HG02759 (cell line): ENCODE data around the gene PJVK.
"Not testable (repeated sequence)": the region's sequence is repeated elsewhere in the genome, so short reads cannot be mapped to it uniquely, and the experiment has no call there.

ENCODE experiments used
- ATAC-seq: cut with Tn5 transposase; IDR thresholded peaks from one replicate; pipeline ENCODE4 v1.9.1; 2021; ENCODE audit warnings: mild to moderate bottlenecking, moderate library complexity; ENCODE audit not compliant: unreplicated experiment

The PJVK gene

GRCh38 chr2:178450774-178451525 is at the start of gene PJVK, which contains the start of gene PRKRA:
Gene PJVK (plus strand): TSS chr2:178451378. CDS start chr2:178453410, 2,032 bp downstream.
Gene PRKRA (minus strand): TSS chr2:178451175. CDS start chr2:178451030, 145 bp downstream.
- ATAC-seq = peak; percentile 84

- ATAC-seq = no peak
Measured at GRCh38 chr2:178401994-178402437, 49.2 kb upstream of the PJVK start.

DNA sequence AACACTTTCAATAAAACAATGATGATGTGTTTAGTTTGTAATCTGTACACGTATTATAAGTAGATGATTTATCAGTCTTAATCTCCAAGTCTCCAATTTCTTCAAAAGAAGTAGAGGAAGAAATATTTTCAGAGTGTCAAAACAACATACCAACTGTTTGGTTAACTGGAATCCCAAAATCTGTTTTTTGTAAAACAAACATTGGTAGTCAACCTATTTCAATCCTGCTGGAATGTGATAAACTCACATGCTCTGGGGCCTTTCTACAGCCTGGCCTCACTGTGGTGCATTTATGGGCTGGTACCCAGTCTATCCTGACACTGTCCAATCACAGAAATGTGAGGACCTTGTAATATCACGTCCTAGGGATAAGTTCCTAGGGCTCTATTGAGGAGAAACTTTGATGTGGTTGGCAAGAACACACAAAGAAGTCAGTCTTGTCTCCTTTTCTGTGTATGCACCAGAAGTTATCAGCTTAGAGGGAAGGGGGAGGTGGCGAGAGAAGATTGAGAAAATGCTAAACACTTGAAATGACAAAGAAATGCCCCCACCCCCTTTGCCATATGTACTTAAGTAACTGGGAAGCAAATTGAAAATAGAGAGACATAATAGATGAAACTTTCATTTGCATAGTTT is 47.4 kb upstream of the PJVK start:
- ATAC-seq = peak; percentile 43

- peak; percentile 99 for ATAC-seq
Measured at GRCh38 chr2:178404368-178404767, 46.8 kb upstream of the PJVK start.

DNA sequence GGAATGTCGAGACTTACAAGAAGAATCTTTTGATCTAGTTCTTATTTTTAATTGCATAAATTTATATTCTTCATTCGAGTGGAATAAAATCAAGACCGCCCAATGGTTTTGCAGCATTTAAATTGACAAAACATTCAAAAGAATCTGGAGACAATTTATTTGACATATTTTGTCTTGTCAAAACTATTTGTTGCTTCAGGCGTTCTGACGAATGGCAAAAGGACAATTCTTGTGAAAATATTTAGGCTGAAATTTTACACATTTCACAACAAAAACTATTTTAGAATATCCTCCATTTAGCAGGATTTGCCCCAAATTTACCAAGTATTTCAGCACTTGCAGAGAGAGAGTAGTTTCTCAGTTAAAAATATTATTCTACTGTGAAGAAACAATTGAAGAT is 41.9 kb upstream of the PJVK start:
- no peak for ATAC-seq

- ATAC-seq = no peak
Measured at GRCh38 chr2:178412047-178412446, 39.1 kb upstream of the PJVK start.

- not testable (repeated sequence) for ATAC-seq
Measured at GRCh38 chr2:178412453-178412852, 38.7 kb upstream of the PJVK start.

GRCh38 chr2:178413472-178414265 is 37.5 kb upstream of the PJVK start:
- ATAC-seq = peak; percentile 84

- ATAC-seq = peak; percentile 77
Measured at GRCh38 chr2:178414266-178415247, 36.6 kb upstream of the PJVK start.

- ATAC-seq = no peak
Measured at GRCh38 chr2:178415979-178416378, 35.2 kb upstream of the PJVK start.

- ATAC-seq = no peak
Measured at GRCh38 chr2:178417916-178418315, 33.3 kb upstream of the PJVK start.

GRCh38 chr2:178418426-178418825 is 32.8 kb upstream of the PJVK start:
- ATAC-seq = no peak

GRCh38 chr2:178419123-178419522 is 32.1 kb upstream of the PJVK start:
- no peak for ATAC-seq

DNA sequence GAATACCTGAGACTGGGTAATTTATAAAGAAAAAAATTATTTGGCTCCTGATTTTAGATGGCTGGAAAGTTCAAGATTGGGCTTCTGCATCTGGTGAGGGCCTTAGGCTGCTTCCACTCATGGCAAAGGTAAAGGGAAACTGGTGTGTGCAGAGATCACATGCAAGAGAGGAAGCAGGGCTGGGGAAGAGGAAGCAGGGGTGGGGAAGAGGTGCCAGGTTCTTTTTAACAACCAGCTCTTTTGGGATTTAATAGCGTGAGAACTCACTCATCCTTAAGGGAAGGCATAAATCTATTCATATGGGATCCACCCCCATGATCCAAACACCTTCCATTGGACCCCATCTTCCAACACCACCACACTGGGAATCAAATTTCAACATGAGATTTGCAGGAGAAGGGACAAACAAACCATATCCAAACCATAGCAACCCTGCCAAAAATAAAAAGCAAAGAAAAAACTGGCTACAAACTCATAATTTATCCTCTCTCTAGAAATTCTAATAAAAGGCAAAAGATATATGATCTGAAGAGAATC is 30.6 kb upstream of the PJVK start:
- no peak for ATAC-seq

- ATAC-seq = no peak
Measured at GRCh38 chr2:178422097-178422496, 29.1 kb upstream of the PJVK start.

GRCh38 chr2:178423746-178424145 is 27.4 kb upstream of the PJVK start:
- ATAC-seq = not testable (repeated sequence)

DNA sequence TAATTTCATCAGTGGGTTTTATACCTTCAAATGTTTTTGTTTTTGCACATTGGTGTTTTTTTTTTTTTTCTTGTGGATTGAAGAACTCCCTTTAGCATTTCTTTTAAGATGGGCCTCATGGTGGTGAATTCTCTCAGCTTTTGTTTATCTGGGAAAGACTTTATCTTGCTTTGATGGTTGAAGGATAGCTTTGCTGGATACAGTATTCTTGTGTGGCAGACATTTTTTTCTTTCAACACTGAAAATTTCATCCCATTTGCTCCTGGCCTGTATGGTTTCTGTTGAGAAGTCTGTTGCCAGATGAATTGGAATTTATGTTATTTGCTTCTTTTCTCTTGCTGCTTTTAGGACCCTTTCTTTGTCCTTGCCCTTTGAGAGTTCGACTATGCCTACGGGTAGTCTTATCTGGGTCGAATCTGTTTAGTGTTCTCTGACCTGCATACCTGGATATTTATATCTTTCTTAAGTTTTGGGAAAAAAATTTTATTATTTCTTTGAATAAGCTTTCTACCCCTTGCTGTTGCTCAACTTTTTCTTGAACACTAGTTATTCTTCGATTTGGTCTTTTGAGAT is 25.8 kb upstream of the PJVK start:
- no peak for ATAC-seq

- no peak for ATAC-seq
Measured at GRCh38 chr2:178426388-178426787, 24.8 kb upstream of the PJVK start.

DNA sequence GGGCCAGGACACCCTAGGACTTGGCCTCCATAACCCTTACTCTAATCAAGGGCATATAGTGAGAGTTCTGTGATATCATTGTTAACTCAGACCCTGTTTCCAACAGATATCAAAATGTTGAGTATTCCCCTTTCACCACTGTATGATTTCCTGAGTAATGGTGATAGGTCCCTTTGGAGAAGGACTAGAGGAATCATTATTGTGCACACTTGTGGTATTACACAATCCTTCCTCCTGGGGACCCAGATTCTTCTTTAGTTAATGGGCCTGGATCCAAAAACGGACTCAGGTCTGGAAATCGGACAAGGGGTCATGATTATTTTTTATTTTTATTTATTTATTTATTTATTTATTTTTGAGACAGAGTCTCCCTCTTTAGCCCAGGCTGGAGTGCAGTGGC is 23.7 kb upstream of the PJVK start:
- ATAC-seq = no peak

DNA sequence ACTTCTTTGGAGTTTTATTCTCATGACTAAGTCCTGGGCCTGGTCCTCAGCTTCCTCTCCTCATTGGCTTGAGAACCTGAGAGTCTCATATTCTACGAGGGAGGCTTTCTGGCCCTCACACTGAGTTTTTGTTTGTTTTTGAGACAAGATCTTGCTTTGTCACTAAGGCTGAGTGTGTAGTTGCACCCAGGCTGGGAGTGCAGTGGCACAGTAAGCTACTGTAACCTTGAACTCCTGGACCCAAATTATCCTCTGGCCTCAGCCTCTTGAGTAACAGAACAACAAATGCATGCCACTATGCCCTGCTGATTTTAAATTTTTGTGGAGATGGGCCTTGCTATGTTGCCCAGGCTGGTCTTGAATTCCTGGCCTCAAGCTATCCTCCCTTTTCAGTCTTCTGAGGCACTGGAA is 22.8 kb upstream of the PJVK start:
- ATAC-seq = no peak
